Measurements from ENCODE around the gene SLC7A1. TPM values are rescaled to one million over a fixed set of nuclear protein-coding genes. Genes with fewer than 3 reads are reported as not detected.

Gene SLC7A1
- total and polyA plus RNA-seq, 4 donors: 0.90 to 22.6 (median 1.4) TPM

- Histone ChIP-seq H3K27ac (ENCODE audit: low read depth in 1 of 2, low read length in 2 of 2) (no peak overlapping the region), H3K9me3 (ENCODE audit: control insufficient read depth in 4 of 4, low read length in 3 of 4) (no peaks in the 10 kb centered on the region), H3K9ac (ENCODE audit: low read depth in 1 of 2, low read length in 2 of 2) (no peak overlapping the region), H3K4me1 (ENCODE audit: control insufficient read depth in 4 of 4, insufficient read depth in 4 of 4, low read length in 3 of 4) (no peaks in the 10 kb centered on the region), H3K27me3 (ENCODE audit: control insufficient read depth in 4 of 4, insufficient read depth in 4 of 4, low read length in 3 of 4) (no peaks in the 10 kb centered on the region), H3K36me3 (ENCODE audit: control insufficient read depth in 4 of 4, insufficient read depth in 3 of 4, low read depth in 1 of 4, low read length in 3 of 4) (no peaks in the 10 kb centered on the region), H3K4me3 (ENCODE audit: low read depth in 1 of 3, low read length in 3 of 3) (no peak overlapping the region)
- DNase-seq (ENCODE audit: low spot score): no peak
- TF ChIP-seq SP1 (IDR thresholded peaks at IDR 0.05) (no peak), TAF1 (conservative IDR thresholded peaks at IDR 0.05) (no peak), YY1 (IDR thresholded peaks at IDR 0.05) (no peak), RXRA (IDR thresholded peaks at IDR 0.05) (peak; percentile 46 to 50), EGR1 (IDR thresholded peaks at IDR 0.05; ENCODE audit: low read depth in 2 of 2) (no peak)
- 49% methylated on average over 6 of the region's 6 CpGs for WGBS
Observed at GRCh38 chr13:29561918-29562317, 33.6 kb downstream of the SLC7A1 start.

GRCh38 chr13:29556742-29557141 lies 38.7 kb downstream of the SLC7A1 start:
- Histone ChIP-seq H3K27ac (ENCODE audit: low read depth in 1 of 2, low read length in 2 of 2) (no peak overlapping the region), H3K9me3 (ENCODE audit: control insufficient read depth in 4 of 4, low read length in 3 of 4) (no peaks in the 10 kb centered on the region), H3K36me3 (ENCODE audit: control insufficient read depth in 4 of 4, insufficient read depth in 3 of 4, low read depth in 1 of 4, low read length in 3 of 4) (no peaks in the 10 kb centered on the region), H3K4me3 (ENCODE audit: low read depth in 1 of 3, low read length in 3 of 3) (no peak overlapping the region), H3K4me1 (ENCODE audit: control insufficient read depth in 4 of 4, insufficient read depth in 4 of 4, low read length in 3 of 4) (no peaks in the 10 kb centered on the region), H3K27me3 (ENCODE audit: control insufficient read depth in 4 of 4, insufficient read depth in 4 of 4, low read length in 3 of 4) (no peaks in the 10 kb centered on the region), H3K9ac (ENCODE audit: low read depth in 1 of 2, low read length in 2 of 2) (no peak overlapping the region)
- TF ChIP-seq RAD21 (IDR thresholded peaks at IDR 0.05) (no peak), ATF3 (IDR thresholded peaks at IDR 0.05) (no peak), ZBTB33 (IDR thresholded peaks at IDR 0.05) (no peak), EGR1 (IDR thresholded peaks at IDR 0.05; ENCODE audit: low read depth in 2 of 2) (no peak), HNF4A (conservative IDR thresholded peaks at IDR 0.05) (no peak), YY1 (IDR thresholded peaks at IDR 0.05) (no peak), RXRA (IDR thresholded peaks at IDR 0.05) (no peak), FOXA2 (IDR thresholded peaks at IDR 0.05) (no peak), GABPA (IDR thresholded peaks at IDR 0.05 in 1 of 2, conservative IDR thresholded peaks at IDR 0.05 in 1 of 2) (no peak), CTCF (IDR thresholded peaks at IDR 0.05; ENCODE audit: low read depth, low read length, missing input control) (no peak), FOXA1 (IDR thresholded peaks at IDR 0.05) (no peak), REST (IDR thresholded peaks at IDR 0.05) (no peak)
- WGBS: 91% methylated on average over 3 of the region's 3 CpGs
- DNase-seq (ENCODE audit: low spot score): no peak
